ENCODE results near the gene HES4.
"Not testable (repeated sequence)": the region's sequence is repeated elsewhere in the genome, so short reads cannot be mapped to it uniquely, and the experiment has no call there.

Gene HES4

GRCh38 chr1:978835-979743 is 20.8 kb downstream of the HES4 start:
- DNase-seq (ENCODE audit: low read depth, low spot score), result no peak

GRCh38 chr1:978069-978834 is 21.6 kb downstream of the HES4 start:
- no peak for DNase-seq (ENCODE audit: low read depth, low spot score)

DNA sequence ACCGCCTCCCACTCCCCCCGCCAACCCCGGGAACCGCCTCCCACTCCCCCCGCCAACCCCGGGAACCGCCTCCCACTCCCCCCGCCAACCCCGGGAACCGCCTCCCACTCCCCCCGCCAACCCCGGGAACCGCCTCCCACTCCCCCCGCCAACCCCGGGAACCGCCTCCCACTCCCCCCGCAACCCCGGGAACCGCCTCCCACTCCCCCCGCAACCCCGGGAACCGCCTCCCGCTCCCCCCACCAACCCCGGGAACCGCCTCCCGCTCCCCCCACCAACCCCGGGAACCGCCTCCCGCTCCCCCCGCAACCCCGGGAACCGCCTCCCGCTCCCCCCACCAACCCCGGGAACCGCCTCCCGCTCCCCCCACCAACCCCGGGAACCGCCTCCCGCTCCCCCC is 23.1 kb downstream of the HES4 start:
- not testable (repeated sequence) for DNase-seq (ENCODE audit: low read depth, low spot score)

GRCh38 chr1:975896-976683 is 23.8 kb downstream of the HES4 start:
- DNase-seq (ENCODE audit: low read depth, low spot score), result no peak

DNA sequence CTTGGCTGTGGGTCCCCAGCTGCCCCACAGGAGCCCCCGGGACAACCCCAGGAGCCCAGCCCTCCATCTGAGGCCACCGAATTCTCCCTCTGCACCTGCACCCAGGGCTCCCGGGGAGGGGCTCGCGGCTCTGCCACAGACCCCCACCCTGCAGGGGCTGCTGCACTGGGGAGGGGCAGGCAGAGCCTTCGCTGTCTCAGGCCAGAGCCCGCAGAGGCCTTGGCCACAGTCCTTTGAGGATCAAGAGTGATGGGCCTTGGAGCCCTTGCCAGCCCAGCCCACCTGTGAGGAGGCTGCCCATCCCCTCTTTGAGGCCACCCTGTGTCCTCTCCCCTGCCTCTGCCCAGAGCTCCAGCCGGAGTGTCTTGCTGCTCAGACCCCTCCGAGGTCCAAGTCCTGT is 24.5 kb downstream of the HES4 start:
- DNase-seq (ENCODE audit: low read depth, low spot score), result no peak

GRCh38 chr1:974687-975328 is 25.1 kb downstream of the HES4 start:
- DNase-seq (ENCODE audit: low read depth, low spot score), result no peak

DNA sequence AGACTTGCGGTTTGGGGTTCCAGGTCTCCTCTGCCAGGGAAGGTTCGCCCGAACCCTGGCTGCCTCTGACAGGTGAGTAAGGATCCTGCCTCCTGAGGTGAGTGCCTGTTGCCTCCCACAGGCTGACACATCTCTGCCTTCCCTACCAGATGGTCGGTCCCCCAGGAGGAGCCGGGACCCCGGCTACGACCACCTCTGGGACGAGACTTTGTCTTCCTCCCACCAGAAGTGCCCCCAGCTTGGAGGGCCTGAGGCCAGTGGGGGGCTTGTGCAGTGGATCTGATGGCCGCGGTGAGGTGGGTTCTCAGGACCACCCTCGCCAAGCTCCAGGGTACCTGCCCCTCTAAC is 25.6 kb downstream of the HES4 start:
- DNase-seq (ENCODE audit: low read depth, low spot score), result no peak

DNA sequence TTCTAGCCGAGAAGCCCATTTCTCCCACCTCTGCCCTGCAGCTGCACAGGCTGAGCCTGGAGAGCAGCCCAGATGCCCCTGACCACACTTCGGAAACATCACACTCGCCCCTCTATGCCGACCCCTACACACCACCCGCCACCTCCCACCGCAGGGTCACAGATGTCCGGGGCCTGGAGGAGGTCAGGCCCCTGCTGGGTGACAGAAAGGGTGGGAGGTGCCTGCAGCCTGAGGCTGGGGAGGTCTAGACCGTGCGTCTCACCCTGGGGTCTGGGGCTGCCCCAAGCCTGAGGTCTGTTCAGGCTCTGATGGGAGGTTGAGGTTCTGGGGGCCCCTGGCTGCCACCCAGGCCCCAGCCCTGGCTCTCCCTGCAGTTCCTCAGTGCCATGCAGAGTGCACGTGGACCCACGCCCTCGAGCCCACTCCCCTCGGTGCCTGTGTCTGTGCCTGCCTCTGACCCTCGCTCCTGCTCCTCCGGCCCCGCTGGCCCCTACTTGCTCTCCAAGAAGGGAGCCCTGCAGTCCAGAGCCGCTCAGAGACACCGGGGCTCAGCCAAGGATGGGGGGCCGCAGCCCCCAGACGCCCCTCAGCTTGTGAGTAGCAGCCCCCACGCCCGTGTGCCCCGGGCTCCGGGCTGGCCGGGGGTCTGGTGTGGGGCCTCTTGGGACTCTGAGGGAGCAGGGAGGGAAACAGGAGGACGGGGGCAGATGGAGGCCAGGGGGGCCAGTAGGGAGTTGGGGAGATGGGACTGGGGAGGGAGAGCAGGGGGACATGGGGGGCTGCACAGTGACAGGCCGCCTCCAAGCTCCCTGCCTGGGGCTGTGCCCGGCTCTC is 26.2 kb downstream of the HES4 start:
- DNase-seq (ENCODE audit: low read depth, low spot score), result no peak

DNA sequence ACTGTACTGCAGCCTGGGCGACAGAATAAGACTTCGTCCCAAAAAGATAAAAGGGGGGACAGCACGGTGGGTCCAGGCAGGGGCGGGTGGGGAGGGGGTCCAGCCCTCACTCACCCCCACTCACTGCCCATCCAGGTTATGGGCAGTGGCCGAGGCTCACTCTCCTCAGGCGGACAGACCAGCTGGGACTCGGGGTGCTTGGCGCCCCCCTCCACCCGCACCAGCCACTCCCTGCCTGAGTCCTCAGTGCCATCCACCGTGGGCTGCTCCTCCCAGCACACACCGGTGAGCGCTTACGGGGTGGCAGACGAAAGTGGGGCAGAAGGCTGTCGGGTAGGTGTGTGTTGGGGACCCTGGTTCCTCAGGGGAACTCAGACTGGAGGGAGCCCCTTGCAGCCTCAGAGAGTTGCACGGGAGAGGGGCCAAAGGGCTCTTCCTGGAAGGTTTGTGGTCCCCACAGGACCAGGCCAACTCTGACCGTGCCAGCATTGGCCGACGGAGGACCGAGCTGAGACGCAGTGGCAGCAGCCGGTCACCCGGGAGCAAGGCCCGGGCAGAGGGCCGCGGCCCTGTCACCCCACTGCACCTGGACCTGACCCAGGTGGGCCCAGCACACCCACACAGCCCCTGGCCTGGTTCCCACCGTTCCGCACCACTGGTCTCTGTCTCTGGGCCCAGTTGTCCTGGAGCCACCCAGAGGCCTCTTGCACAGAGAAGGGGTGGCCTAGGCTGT is 27.0 kb downstream of the HES4 start:
- no peak for DNase-seq (ENCODE audit: low read depth, low spot score)

GRCh38 chr1:971751-972506 is 28.0 kb downstream of the HES4 start:
- no peak for DNase-seq (ENCODE audit: low read depth, low spot score)

- DNase-seq (ENCODE audit: low read depth, low spot score), result no peak
Measured at GRCh38 chr1:970973-971730, 28.7 kb downstream of the HES4 start.

DNA sequence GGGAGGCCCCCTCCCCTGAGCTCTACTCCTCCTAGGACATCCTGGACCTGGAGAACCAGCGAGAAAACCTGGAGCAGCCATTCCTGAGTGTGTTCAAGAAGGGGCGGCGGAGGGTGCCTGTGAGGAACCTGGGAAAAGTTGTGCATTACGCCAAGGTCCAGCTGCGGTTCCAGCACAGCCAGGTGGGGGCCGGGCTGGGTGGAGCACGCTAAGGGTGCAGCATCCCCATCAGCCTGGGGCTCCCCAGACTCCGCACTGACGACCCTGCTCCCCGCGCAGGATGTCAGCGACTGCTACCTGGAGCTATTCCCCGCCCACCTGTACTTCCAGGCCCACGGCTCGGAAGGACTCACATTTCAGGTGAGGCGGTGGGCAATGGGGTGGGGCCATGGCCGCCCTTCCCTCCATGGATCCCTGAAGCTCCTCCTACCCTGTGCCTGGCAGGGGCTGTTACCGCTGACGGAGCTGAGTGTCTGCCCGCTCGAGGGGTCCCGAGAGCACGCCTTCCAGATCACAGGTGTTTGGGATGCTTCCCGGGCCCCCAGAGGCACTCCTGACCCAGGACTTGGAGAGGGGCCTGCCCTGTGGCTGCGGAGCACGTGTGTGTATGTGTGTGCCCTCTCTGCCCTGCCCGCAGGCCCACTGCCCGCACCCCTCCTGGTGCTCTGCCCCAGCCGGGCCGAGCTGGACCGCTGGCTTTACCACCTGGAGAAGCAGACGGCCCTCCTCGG is 29.5 kb downstream of the HES4 start:
- DNase-seq (ENCODE audit: low read depth, low spot score), result no peak

GRCh38 chr1:969260-969855 is 30.5 kb downstream of the HES4 start:
- DNase-seq (ENCODE audit: low read depth, low spot score), result no peak

GRCh38 chr1:967466-968343 is 32.2 kb downstream of the HES4 start:
- DNase-seq (ENCODE audit: low read depth, low spot score), result no peak

- DNase-seq (ENCODE audit: low read depth, low spot score), result no peak
Measured at GRCh38 chr1:966704-967300, 33.1 kb downstream of the HES4 start.

- DNase-seq (ENCODE audit: low read depth, low spot score), result no peak
Measured at GRCh38 chr1:966135-966703, 33.7 kb downstream of the HES4 start, which contains the start of gene PLEKHN1. TSS of gene PLEKHN1 (plus strand) at chr1:966482. CDS start at chr1:966532, 50 bp downstream.
